Astrocyte of the cerebellum (primary cell): ENCODE data around the gene ANKDD1B.

ENCODE experiments used
- DNase-seq: peaks from one replicate; pipeline ENCODE4 v3.0.0-alpha.2; 2011; ENCODE audit warnings: low read depth
- H3K4me3 ChIP-seq: 2 replicates; pipeline ENCODE4 v1.5.1; 2011; ENCODE audit warnings: mild to moderate bottlenecking, low read depth, low read length, moderate library complexity
- in situ Hi-C: cut with HindIII; loops from 2 replicates; pipeline ENCODE4 v1.10.0; 2017; ENCODE audit warnings: low sequenced_read_pairs
- TF ChIP-seq, protein P1 (sequence below): IDR thresholded peaks from 2 replicates; pipeline ENCODE4 v1.5.1; 2012; ENCODE audit warnings: low read length, low read depth, moderate library complexity, mild to moderate bottlenecking; ENCODE audit errors: missing control alignments

Gene ANKDD1B

DNA sequence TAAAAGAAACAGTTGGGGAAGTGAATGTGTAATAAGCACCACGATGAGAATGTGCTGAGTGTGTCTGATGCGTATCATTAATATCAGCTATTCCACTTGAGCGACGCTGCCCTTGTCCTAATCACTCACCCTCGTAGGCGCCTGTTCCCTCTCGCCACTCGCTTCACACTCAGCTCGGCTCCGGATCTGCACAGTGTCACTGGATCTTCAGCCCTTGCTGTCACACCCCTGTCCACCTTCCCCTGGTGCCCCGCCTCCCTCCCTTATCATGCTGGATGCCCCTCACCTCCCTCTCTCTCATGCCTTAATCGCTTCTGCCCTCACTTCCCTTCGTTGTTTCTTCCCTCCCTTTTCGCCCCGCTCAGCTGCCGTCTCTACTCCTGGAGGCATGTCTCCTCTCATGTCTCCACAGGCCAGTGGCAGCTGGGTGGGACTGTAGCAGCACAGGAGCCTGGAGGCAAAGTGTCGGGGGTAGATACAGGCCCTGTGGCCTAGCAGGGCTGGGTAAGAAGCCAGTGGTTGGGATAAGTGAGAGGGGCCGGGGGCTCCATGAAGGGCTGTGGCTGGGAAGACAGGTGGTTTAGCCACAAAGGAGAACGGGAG is 43.5 kb downstream of the ANKDD1B start:
- no peak for DNase-seq
- in situ Hi-C loops, result no loop called here

DNA sequence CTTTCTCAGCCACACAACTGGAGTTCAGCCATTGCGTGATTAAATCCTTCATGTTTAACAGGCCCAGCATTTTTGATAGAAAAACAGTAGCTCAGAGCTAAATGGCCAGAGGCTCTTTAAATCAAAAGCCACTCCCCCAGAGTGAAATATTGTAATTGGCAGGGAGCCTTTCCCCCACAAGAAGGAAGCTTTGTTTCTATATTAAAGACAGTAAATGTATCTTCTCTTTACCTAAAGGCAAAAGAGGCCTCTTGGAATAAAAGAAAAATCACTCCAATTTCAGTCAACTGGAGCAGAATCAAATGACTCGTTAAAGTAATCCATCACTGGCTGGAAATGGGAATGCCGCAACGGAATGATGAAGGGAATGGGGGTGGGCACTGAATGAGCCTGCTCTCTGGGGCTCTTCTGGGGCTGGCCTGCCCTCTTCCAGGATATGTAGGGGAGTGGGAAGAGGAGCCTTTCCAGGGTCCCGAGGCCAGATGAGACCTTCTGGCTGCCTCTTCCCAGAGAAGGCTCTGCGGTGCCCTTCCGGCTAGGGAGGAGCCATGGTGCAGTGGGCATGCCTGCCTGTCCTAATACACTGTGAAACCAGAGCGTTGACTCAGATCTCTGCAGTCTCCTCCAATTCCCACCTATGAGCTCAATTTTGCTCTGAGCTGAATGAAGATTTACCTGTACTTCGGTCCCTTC is 45.2 kb downstream of the ANKDD1B start:
- TF ChIP-seq, protein P1, sequence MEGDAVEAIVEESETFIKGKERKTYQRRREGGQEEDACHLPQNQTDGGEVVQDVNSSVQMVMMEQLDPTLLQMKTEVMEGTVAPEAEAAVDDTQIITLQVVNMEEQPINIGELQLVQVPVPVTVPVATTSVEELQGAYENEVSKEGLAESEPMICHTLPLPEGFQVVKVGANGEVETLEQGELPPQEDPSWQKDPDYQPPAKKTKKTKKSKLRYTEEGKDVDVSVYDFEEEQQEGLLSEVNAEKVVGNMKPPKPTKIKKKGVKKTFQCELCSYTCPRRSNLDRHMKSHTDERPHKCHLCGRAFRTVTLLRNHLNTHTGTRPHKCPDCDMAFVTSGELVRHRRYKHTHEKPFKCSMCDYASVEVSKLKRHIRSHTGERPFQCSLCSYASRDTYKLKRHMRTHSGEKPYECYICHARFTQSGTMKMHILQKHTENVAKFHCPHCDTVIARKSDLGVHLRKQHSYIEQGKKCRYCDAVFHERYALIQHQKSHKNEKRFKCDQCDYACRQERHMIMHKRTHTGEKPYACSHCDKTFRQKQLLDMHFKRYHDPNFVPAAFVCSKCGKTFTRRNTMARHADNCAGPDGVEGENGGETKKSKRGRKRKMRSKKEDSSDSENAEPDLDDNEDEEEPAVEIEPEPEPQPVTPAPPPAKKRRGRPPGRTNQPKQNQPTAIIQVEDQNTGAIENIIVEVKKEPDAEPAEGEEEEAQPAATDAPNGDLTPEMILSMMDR, result no peak
- peak overlapping the region; percentile 47 for H3K4me3 ChIP-seq
- in situ Hi-C loops, result no loop called here
- DNase-seq, result no peak

More for the DNA sequence above, 43.5 kb downstream of the ANKDD1B start:
- TF ChIP-seq, protein P1, result no peak
- no peak overlapping the region for H3K4me3 ChIP-seq

DNA sequence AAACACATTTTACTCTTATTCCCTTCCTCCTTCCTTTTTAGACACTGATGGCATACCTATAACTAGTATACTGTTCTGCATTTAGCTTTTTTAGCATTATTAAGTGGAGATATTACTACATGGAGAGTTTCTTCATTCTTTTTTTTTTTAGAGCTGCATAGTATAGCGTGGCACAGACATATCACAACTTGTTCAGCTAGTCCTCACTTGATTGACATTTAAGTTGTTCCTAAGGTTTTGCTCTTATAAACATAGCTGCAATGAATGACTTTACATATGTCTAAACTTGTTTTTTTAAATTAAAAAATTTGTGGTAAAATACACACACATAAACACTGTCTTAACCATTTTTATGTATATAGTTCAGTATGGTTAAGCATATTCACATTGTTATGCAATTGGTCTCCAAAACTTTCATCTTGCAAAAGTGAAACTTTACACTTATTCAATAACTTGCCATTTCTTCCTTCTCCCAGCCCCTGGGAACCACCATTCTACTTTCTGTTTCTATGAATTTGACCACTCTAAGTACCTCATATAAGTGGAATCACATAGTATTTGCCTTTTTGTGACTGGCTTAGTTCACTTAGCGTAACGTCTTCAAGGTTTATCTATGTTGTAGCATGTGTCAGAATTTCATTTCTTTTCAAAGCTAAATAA is 48.7 kb downstream of the ANKDD1B start:
- DNase-seq, result no peak
- in situ Hi-C loops, result no loop called here
- TF ChIP-seq, protein P1, result no peak
- H3K4me3 ChIP-seq, result no peak overlapping the region

DNA sequence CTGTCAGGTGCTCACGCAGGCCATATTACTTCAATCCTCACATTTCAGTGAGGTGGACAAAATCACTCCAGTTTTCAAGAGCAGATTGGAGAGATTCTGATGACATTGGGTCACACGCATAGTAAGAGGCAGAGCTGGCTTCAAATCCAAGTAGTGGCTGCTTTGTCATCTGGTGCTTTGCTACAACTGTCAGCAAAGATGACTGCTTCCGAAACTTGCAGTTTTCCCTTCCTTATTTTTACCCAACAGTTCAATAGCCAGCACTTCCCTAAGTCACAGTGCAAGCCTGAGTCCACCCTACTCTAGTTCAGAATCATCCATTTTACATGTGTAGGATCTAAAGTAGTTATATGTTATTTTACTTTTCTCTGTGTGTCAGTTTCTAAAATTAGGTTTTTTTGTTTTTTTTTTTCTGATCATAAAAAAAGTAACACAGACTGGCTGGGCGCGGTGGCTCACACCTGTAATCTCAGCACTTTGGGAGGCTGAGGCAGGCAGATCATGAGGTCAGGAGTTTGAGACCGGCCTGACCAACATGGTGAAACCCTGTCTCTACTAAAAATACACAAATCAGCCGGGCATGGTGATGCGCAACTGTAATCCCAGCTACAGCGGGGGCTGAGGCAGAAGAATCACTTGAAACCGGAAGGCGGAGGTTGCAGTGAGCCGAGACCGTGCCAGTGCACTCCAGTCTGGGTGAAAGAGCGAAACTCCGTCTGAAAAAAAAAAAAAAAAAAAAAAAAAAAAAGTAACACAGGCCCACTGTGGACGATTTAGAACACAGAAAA is 49.6 kb downstream of the ANKDD1B start:
- no peak for DNase-seq
- in situ Hi-C loops, result no loop called here
- TF ChIP-seq, protein P1, result no peak
- no peak overlapping the region for H3K4me3 ChIP-seq

DNA sequence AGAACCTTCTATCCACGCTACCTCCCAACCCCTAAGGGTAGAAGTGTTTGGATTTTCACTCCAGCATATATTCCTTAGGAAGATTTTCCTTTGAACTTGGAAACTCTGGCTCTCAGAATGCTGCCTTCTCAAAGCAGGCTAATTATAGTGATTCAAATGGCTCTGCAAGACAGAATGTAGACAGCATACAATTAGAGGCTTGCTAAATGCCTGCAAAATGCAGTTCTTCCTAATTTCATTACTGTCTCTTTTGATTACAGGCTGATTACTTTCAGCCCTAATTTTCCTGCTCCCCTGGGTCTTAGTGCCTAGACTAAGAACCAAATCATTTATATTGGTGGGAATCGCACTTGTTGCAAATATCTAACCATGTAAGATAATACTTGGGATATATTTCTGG is 50.8 kb downstream of the ANKDD1B start:
- no peak overlapping the region for H3K4me3 ChIP-seq
- in situ Hi-C loops, result no loop called here
- DNase-seq, result no peak
- TF ChIP-seq, protein P1, result no peak

DNA sequence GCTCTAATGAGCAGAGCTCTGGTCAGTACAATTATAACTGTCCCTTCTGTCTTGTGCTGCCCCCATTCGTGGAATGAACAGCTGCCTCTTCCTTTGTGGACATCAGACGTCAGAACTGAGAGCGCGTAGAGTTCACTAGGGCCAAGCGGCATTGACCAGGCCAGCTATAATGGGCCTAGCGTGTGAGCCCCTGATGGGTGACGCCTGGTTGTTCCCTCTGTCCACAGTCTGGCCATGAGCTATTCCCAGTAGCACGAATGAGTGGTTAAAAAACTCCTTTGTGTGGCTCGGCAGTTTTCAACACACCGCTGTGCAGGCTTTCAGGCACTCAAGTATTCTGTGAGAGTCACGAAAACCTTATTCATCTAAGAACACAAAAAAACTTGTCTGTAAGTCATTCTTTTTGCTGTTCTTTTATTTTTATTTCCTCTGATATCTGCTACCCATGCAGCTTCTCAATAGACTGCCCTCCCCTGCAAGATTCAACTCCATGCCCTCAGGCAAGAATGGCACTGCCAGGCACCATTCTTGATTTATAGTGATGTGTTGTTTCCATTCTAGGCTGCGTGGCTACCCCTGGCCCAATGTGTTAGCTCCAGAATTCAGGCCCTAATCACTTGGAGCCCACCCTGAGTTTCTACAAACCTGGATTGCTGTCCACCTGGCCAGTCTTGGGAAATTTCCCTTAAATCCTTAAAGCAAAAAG is 52.5 kb downstream of the ANKDD1B start:
- in situ Hi-C loops, result no loop called here
- no peak for DNase-seq
- H3K4me3 ChIP-seq, result no peak overlapping the region
- TF ChIP-seq, protein P1, result no peak
